GM21390 (cell line): ENCODE measurements around the gene CIT.
A peak's percentile ranks its signal among the peaks of the same experiment; 100 is the strongest.

ENCODE experiments used
- ATAC-seq: cut with Tn5 transposase; IDR thresholded peaks from one replicate; pipeline ENCODE4 v1.9.1; 2021; ENCODE audit not compliant: unreplicated experiment

CIT gene

DNA sequence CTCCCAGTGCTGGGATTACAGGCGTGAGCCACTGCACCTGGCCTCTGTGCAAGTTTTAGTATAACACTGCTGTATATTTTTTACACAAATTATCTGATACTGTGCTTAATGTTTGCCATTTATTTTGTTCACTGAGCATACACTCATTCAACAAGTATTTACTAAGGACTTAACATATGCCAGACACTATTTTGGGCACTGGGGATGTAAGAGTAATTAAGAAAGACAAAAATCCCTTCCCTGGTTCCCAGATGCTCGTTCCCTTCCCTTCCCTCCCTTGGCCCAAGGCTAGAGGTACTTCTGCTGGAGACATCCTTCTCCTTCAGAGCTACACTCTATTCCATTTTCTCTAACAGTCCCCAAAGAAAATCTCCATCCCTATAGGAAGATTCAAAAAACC is 12.5 kb downstream of the CIT start:
- ATAC-seq: no peak

- ATAC-seq: no peak
Observed at GRCh38 chr12:119859241-119859640, 17.9 kb downstream of the CIT start.

GRCh38 chr12:119857041-119857591 is 20.0 kb downstream of the CIT start:
- ATAC-seq: no peak

GRCh38 chr12:119850330-119850729 is 26.8 kb downstream of the CIT start:
- no peak for ATAC-seq

DNA sequence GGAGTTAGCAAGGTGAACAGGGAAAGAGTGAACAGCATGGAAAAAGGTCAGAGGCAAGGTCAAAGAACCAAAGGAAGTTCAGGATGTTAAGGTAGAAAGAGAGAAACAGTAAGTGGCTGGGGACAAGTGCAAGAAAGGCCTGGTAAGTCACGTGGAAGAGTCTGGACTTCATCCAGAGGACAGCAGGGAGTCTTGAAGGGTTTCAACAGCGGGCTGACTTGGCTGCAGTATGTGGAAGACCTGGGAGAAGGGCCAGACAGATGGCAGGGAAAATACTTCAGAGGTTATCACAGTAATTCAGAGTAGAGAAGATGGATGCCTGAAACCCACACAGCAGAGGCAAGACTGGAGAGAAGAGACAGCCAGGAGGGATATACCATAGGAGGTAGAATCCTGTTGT is 34.0 kb downstream of the CIT start:
- no peak for ATAC-seq

DNA sequence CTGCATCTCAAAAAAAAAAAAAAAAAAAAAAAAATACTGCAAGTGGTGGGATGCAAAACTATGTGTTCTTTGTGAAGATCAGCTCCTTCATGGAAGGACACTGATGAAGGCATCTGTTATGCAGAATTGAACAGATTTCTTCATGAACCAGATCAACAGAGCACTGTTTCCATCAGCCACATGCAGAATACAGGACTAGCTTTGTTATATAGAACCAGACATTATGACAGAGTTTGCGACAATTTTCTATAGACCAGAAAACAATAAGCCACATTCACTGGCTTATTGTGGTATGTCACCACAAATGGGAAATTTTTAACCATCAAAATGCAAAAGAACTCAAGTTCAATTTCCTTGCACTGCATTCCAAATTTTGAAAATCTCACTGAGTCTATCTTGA is 34.7 kb downstream of the CIT start:
- ATAC-seq: no peak

- ATAC-seq: no peak
Observed at GRCh38 chr12:119841433-119842210, 35.5 kb downstream of the CIT start.

DNA sequence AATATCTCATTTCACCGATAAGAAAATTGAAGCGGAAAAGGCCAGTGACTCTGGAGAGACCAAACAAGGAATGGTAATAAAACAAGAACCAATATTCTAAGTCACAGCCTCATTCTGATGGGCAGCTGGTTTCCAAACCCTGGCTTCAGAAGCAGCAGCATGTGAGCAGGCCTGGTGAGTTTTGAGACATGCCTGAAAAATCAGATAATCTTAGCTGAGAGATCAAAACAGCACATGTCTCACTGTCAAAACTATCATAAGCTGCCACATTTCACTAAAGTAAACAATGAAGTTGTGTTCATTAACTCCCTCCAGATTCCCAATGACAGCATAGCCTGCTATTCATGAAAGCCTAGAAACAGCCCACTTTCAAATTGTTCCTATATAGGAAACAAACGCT is 36.5 kb downstream of the CIT start:
- ATAC-seq: no peak

GRCh38 chr12:119840168-119840567 is 37.0 kb downstream of the CIT start:
- no peak for ATAC-seq

GRCh38 chr12:119838826-119839600 is 38.1 kb downstream of the CIT start:
- ATAC-seq: no peak

DNA sequence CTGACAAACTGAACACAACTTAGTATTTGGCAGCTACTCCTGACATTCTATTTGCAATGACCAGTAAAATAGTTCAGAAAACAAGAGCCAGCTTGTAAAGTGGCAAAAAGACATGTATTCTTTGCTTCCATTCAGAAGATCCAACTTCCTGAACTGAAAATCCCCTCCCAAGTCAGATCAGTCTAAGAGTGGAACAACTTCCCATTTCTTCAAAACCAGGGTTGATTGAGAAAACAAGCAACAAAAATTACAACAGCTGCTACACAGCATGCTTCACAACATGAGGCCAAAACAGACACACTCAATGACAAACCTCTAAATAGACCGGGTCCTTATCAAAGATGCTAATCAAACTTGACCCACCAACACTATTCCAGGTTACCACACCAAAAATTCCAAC is 40.3 kb downstream of the CIT start:
- ATAC-seq: no peak

DNA sequence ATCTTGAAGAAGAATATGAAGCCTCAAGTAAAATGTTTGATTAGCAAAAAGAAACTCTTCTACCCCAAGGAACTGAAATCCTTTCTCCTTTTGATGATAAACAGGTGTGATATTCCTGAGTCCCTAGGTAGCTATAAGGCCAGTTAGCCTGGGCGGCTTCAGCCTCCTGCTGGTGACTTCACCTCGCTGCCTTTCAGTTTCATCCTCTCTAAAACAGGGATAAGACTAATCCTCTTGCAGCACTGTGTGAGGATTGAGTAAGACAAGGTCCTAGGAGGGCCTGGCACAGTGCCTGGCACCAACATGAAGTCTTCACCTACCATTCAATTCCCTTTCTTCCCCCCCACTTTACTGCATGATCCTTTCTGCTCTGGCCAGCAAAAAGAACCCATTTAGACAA is 42.1 kb downstream of the CIT start:
- ATAC-seq: no peak

- no peak for ATAC-seq
Observed at GRCh38 chr12:119829439-119829838, 47.7 kb downstream of the CIT start.

DNA sequence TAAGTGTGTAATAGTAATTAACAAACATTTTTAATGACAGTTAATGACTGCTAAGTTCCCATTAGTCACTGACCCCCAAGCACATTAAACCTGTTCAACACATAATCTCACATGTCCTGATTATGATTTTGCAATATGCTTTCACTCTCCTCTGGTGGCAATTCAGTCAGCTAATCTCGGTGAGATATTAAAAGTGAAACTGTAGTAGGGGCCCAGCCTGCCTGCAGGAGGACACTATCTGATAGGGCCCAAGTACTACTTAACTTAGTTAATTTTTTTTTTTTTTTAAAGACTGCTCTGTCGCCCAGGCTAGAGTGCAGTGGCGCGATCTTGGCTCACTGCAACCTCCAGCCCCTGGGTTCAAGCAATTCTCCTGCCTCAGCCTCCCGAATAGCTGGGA is 48.8 kb downstream of the CIT start:
- no peak for ATAC-seq

- ATAC-seq: no peak
Observed at GRCh38 chr12:119827760-119828159, 49.4 kb downstream of the CIT start.

GRCh38 chr12:119826661-119827445 is 50.3 kb downstream of the CIT start:
- ATAC-seq: no peak

- no peak for ATAC-seq
Observed at GRCh38 chr12:119825262-119825661, 51.9 kb downstream of the CIT start.

DNA sequence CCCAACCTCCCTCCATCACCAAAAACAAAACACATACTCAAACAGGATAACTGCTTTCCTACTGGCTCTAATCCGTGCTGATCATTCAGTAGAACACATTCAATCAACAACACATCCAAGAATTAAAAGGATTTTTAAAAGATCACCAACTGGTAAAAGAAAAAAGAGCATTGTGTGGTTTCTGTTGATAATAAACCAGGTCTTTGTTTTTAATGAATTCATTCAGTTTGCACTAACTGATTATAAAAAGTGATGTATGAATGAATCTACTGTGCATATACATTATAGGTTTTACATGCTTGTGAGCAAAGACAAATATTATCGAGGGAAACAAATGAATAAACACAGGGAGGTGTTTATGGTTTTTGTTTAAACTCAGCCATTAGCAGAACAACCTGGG is 55.1 kb downstream of the CIT start:
- no peak for ATAC-seq

GRCh38 chr12:119819322-119819721 is 57.8 kb downstream of the CIT start:
- no peak for ATAC-seq

- ATAC-seq: no peak
Observed at GRCh38 chr12:119817546-119818343, 59.4 kb downstream of the CIT start.

GRCh38 chr12:119809023-119809422 is 68.1 kb downstream of the CIT start:
- peak; percentile 60 for ATAC-seq
